PC-3 (cell line): ENCODE measurements around the gene SLC36A1. TPM values are rescaled to one million over a fixed set of nuclear protein-coding genes. Genes with fewer than 3 reads are reported as not detected.

ENCODE experiments used
- ATAC-seq: fragments of 200-7000 bp; cut with Tn5 transposase; 2 replicates; pipeline ENCODE4 v1.9.1; 2020; ENCODE audit warnings: mild to moderate bottlenecking, moderate library complexity
- BruUV-seq: library from RNA; stranded (reverse); fragments of 400-500 nt; replicated peaks from 2 replicates; lab custom pipeline; 2021; lab: Mats Ljungman, UMichigan
- CTCF ChIA-PET: fragments of 300-600 bp; sonication (Branson Sonifier 250); formaldehyde crosslinking; loops from one replicate; lab custom pipeline; 2022; ENCODE audit warnings: antibody characterized with exemption; lab: Charles Lee
- POLR2A ChIA-PET: fragments of 300-600 bp; sonication (Branson Sonifier 250); formaldehyde crosslinking; loops from one replicate; lab custom pipeline; 2022; ENCODE audit warnings: antibody characterized with exemption; ENCODE audit not compliant: unreplicated experiment; lab: Charles Lee
- DNase-seq: peaks from one replicate; pipeline ENCODE4 v3.0.0-alpha.2; 2015
- H2AFZ ChIP-seq: fragments of 300-600 bp; sonication (generic); 2 replicates; pipeline ENCODE4 v1.6.0; 2016; ENCODE audit warnings: antibody characterized with exemption, low read length
- H3F3A ChIP-seq: fragments of 300-600 bp; sonication (generic); one replicate; pipeline ENCODE4 v1.6.0; 2017; ENCODE audit warnings: antibody characterized with exemption, low read length, control low read depth, mild to moderate bottlenecking; ENCODE audit not compliant: unreplicated experiment
- H3K27ac ChIP-seq: fragments of 300-600 bp; sonication (generic); 2 replicates; pipeline ENCODE4 v1.5.1; 2016; ENCODE audit warnings: mild to moderate bottlenecking, low read length
- H3K27me3 ChIP-seq: fragments of 300-600 bp; sonication (generic); 2 replicates; pipeline ENCODE4 v1.6.1; 2016; ENCODE audit warnings: low read length, mixed read lengths
- H3K36me3 ChIP-seq: fragments of 300-600 bp; sonication (generic); 2 replicates; pipeline ENCODE4 v1.6.1; 2016; ENCODE audit warnings: low read depth, mixed run types, low read length, mixed read lengths
- H3K4me1 ChIP-seq: fragments of 300-600 bp; sonication (generic); 2 replicates; pipeline ENCODE4 v1.5.1; 2016; ENCODE audit warnings: low read length; ENCODE audit not compliant: insufficient read depth
- H3K4me2 ChIP-seq: fragments of 300-600 bp; sonication (generic); 2 replicates; pipeline ENCODE4 v1.6.0; 2016; ENCODE audit warnings: low read length
- H3K4me3 ChIP-seq: fragments of 300-600 bp; sonication (generic); 2 replicates; pipeline ENCODE4 v1.5.1; 2016; ENCODE audit warnings: mild to moderate bottlenecking, low read length, mixed read lengths
- H3K79me2 ChIP-seq: fragments of 300-600 bp; sonication (generic); 2 replicates; pipeline ENCODE4 v1.6.1; 2017; ENCODE audit warnings: low read length, mixed read lengths
- H3K9ac ChIP-seq: fragments of 300-600 bp; sonication (generic); 2 replicates; pipeline ENCODE4 v1.6.0; 2016; ENCODE audit warnings: mild to moderate bottlenecking, low read length
- H3K9me2 ChIP-seq: fragments of 300-600 bp; sonication (generic); replicated peaks from 2 replicates; pipeline ENCODE4 v1.6.1; 2016; ENCODE audit warnings: mixed run types, low read length, mixed read lengths
- H3K9me3 ChIP-seq: fragments of 300-600 bp; sonication (generic); 2 replicates; pipeline ENCODE4 v1.6.1; 2016; ENCODE audit warnings: low read length, mixed read lengths
- H4K20me1 ChIP-seq: fragments of 300-600 bp; sonication (generic); 2 replicates; pipeline ENCODE4 v1.6.1; 2016; ENCODE audit warnings: low read length, mixed read lengths
- EZH2 ChIP-seq: fragments of 300-600 bp; sonication (generic); IDR thresholded peaks from one replicate; pipeline ENCODE4 v1.6.1; 2017; ENCODE audit warnings: antibody characterized with exemption, mild to moderate bottlenecking, low read length; ENCODE audit not compliant: unreplicated experiment
- EZH2phosphoT487 ChIP-seq: fragments of 300-600 bp; sonication (generic); IDR thresholded peaks from 2 replicates; pipeline ENCODE4 v1.6.1; 2018; ENCODE audit warnings: mild to moderate bottlenecking, antibody characterized with exemption, low read length, borderline replicate concordance
- intact Hi-C: fragments of 100-400 bp; cut with micrococcal nuclease; formaldehyde crosslinking; loops from 2 replicates; pipeline ENCODE4 v1.9.0; 2023
- total RNA-seq: library from RNA; depleted of rRNA; stranded (reverse); fragments of >200 nt; gene quantifications from 2 replicates; pipeline ENCODE4 v1.2.3, GENCODE V29; 2014
- TF ChIP-seq, protein P1 (sequence below): fragments of 300-600 bp; sonication (generic); conservative IDR thresholded peaks from 2 replicates; pipeline ENCODE4 v1.5.1; 2017; ENCODE audit warnings: antibody characterized with exemption, low read depth, mild to moderate bottlenecking, low read length

The SLC36A1 gene
- total RNA-seq, 1 experiment from 2014 or later, result 3.6 TPM

DNA sequence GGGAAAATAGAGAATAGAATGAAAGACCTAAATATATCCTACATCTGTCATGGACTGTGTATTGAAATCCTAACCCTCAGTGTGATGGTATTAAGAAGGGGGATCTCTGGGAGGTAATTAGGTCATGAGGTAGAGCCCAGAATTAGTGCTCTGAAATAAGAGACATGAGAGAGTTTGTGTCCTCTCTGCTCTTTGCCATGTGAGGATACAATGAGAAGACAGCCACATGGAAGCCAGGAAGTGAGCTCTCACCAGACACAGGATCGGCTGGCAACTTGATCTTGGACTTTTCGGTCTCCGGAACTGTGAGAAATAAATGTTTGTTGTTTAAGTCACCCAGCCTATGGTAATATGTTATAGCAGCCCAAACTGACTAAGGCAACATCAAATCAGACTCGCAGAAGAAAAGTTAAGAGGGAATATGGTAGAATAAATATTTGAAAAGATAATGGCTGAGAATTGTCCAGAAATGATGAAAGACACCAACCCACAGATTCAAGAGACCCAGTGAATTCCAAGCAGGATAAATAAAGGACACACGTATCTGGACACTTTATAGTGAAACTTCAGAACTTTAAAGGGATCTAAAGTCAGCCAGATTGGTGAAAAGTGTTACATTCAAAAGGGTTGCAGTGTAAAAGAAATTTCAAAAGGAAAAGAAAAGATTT is 12.7 kb upstream of the SLC36A1 start:
- H3F3A ChIP-seq, result no peaks in the 10 kb centered on the region
- intact Hi-C loops, result no loop called here
- H4K20me1 ChIP-seq, result no peaks in the 10 kb centered on the region
- H3K36me3 ChIP-seq, result no peaks in the 10 kb centered on the region
- no peak overlapping the region for H3K4me3 ChIP-seq
- H3K79me2 ChIP-seq, result no peaks in the 10 kb centered on the region
- H2AFZ ChIP-seq, result no peak overlapping the region
- H3K27me3 ChIP-seq, result peaks cover 3% of the 10 kb centered on the region; the same call in 1 of the 2 replicates
- no peaks in the 10 kb centered on the region for H3K9me2 ChIP-seq
- TF ChIP-seq, protein P1, sequence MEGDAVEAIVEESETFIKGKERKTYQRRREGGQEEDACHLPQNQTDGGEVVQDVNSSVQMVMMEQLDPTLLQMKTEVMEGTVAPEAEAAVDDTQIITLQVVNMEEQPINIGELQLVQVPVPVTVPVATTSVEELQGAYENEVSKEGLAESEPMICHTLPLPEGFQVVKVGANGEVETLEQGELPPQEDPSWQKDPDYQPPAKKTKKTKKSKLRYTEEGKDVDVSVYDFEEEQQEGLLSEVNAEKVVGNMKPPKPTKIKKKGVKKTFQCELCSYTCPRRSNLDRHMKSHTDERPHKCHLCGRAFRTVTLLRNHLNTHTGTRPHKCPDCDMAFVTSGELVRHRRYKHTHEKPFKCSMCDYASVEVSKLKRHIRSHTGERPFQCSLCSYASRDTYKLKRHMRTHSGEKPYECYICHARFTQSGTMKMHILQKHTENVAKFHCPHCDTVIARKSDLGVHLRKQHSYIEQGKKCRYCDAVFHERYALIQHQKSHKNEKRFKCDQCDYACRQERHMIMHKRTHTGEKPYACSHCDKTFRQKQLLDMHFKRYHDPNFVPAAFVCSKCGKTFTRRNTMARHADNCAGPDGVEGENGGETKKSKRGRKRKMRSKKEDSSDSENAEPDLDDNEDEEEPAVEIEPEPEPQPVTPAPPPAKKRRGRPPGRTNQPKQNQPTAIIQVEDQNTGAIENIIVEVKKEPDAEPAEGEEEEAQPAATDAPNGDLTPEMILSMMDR, result no peak
- TF ChIP-seq EZH2phosphoT487, result no peak
- no peak for TF ChIP-seq EZH2
- CTCF ChIA-PET, result no interaction called here
- POLR2A ChIA-PET, result no interaction called here
- no peak overlapping the region for H3K4me2 ChIP-seq
- H3K9me3 ChIP-seq, result no peaks in the 10 kb centered on the region
- no peaks in the 10 kb centered on the region for H3K4me1 ChIP-seq
- H3K27ac ChIP-seq, result no peak overlapping the region
- no TSS peak for BruUV-seq
- H3K9ac ChIP-seq, result no peak overlapping the region
- ATAC-seq, result no peak
- no peak for DNase-seq

GRCh38 chr5:151448038-151448985 is 909 bp downstream of the SLC36A1 start:
- no TSS peak for BruUV-seq
- TF ChIP-seq, protein P1, result peak; percentile 44; the same call in 1 of the 2 replicates
- TF ChIP-seq EZH2phosphoT487, result no peak
- Histone ChIP-seq H3K27ac (no peak overlapping the region), H4K20me1 (no peaks in the 10 kb centered on the region), H3K4me1 (peaks cover 25% of the 10 kb centered on the region), H2AFZ (peak overlapping the region; percentile 94), H3K36me3 (no peaks in the 10 kb centered on the region), H3K9ac (peak overlapping the region; percentile 65), H3K27me3 (0 out of 2 replicates have a peak, but pooled peaks cover 3% of the 10 kb centered on the region), H3K4me2 (peak overlapping the region; percentile 100), H3K79me2 (peaks cover 13% of the 10 kb centered on the region; the same call in 1 of the 2 replicates), H3F3A (no peaks in the 10 kb centered on the region), H3K9me2 (no peaks in the 10 kb centered on the region), H3K4me3 (peak overlapping the region; percentile 82), H3K9me3 (no peaks in the 10 kb centered on the region)
- intact Hi-C loops, result loop anchor here (1.0 to 5.0 kb wide), 2 partner anchors 66 to 323 kb away; partner anchors contain the start of gene G3BP1
- ChIA-PET POLR2A (interaction anchor here (0.6 kb wide), 1 partner anchor 10 kb away, joined by 3 read pairs; no protein-coding TSS in a partner anchor), CTCF (interaction anchor here (0.6 to 1.5 kb wide), 6 partner anchors 35 to 289 kb away, joined by 3 to 24 read pairs (median 4); no protein-coding TSS in a partner anchor)
- ATAC-seq (peak; percentile 60), DNase-seq (peak; percentile 60)
